ENCODE measurements around the gene EPS8L1.

Gene EPS8L1

GRCh38 chr19:55134736-55135135 lies 59.1 kb downstream of the EPS8L1 start:
- no peak overlapping the region for H3K4me3 Mint-ChIP-seq
- H3K27me3 Mint-ChIP-seq = peaks cover 20% of the 10 kb centered on the region
- H3K36me3 Mint-ChIP-seq = no peaks in the 10 kb centered on the region
- no peak overlapping the region for H3K27ac Mint-ChIP-seq
- no peaks in the 10 kb centered on the region for H3K4me1 Mint-ChIP-seq
- no peaks in the 10 kb centered on the region for H3K9me3 Mint-ChIP-seq

DNA sequence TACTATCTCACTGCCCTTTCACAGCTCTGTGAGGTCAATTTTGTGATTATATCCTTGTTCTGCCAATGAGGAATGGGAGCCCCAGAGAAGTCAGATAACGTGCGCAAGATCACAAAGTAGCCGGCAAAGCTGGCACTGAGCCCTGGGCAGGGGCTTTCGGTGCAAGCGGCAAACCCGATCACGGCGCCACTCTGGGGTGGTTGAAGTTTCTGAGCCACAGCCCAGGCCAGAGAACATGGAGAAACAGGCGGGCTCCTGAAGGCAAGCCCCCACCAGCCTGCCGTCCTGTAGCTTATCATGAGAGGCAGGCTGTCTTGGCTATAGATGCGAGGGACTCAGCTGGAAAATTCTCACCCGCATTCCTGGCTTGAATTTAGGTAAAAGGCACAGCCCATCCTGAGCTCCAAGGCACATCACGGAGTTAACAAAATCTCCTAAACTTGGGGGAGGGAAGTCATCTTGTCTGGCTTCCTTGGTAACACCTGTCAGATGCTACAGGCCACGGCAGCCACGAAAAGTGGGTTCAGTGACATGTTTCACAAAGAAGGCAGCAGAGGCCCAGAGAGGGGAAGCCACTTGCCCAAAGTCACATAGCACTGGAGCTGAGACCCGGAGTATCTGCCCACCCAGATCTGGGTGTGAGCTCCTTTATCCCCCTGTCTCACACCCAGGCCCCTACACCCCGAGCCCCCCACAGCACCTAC lies 60.9 kb downstream of the EPS8L1 start:
- peaks cover 19% of the 10 kb centered on the region for H3K27me3 Mint-ChIP-seq
- peaks cover 3% of the 10 kb centered on the region for H3K4me1 Mint-ChIP-seq
- H3K4me3 Mint-ChIP-seq = no peak overlapping the region
- H3K36me3 Mint-ChIP-seq = no peaks in the 10 kb centered on the region
- no peak overlapping the region for H3K27ac Mint-ChIP-seq
- H3K9me3 Mint-ChIP-seq = no peaks in the 10 kb centered on the region

Data from activated naive CD4-positive, alpha-beta T cell treated with anti-CD3 and anti-CD28 coated beads, Interleukin-2, amount 50 U/mL, for 24 hours (primary cell).